PC-9 (cell line): ENCODE results near the gene SORBS1. TPM values are rescaled to one million over a fixed set of nuclear protein-coding genes. Genes with fewer than 3 reads are reported as not detected.
A peak's percentile ranks its signal among the peaks of the same experiment; 100 is the strongest.

Experiments
- BruUV-seq: library from RNA; stranded (reverse); fragments of 400-500 nt; replicated peaks from 2 replicates; lab custom pipeline; 2021; lab: Mats Ljungman, UMichigan
- CTCF ChIA-PET: fragments of 300-600 bp; sonication (Branson Sonifier 250); formaldehyde crosslinking; loops from one replicate; lab custom pipeline; 2022; ENCODE audit warnings: antibody characterized with exemption; lab: Charles Lee
- POLR2A ChIA-PET: fragments of 300-600 bp; sonication (Branson Sonifier 250); formaldehyde crosslinking; loops from one replicate; lab custom pipeline; 2022; ENCODE audit warnings: antibody characterized with exemption; ENCODE audit not compliant: unreplicated experiment; lab: Charles Lee
- DNase-seq, 2 experiments: peaks; one replicate each; pipeline versions ENCODE4 v3.0.0 to v3.0.0-alpha.2; 2015 to 2022; ENCODE audit warnings: mixed read lengths in 1 of 2
- H2AFZ ChIP-seq: fragments of 200-600 bp; sonication (generic); 2 replicates; pipeline ENCODE4 v1.8.1; 2017; ENCODE audit warnings: antibody characterized with exemption
- H3F3A ChIP-seq: fragments of 200-600 bp; sonication (generic); 2 replicates; pipeline ENCODE4 v1.8.1; 2017; ENCODE audit warnings: antibody characterized with exemption, mild to moderate bottlenecking, low read depth; ENCODE audit not compliant: insufficient read depth
- H3K27ac ChIP-seq: fragments of 200-600 bp; sonication (generic); 2 replicates; pipeline ENCODE4 v1.6.1; 2016; ENCODE audit warnings: mixed run types
- H3K27me3 ChIP-seq: fragments of 200-600 bp; sonication (generic); 2 replicates; pipeline ENCODE4 v1.6.1; 2016; ENCODE audit warnings: low read depth, mixed run types; ENCODE audit not compliant: insufficient read depth
- H3K36me3 ChIP-seq: fragments of 200-600 bp; sonication (generic); 2 replicates; pipeline ENCODE4 v1.6.1; 2016; ENCODE audit warnings: low read depth, mixed run types
- H3K4me1 ChIP-seq: fragments of 200-600 bp; sonication (generic); replicated peaks from 2 replicates; pipeline ENCODE4 v1.6.1; 2016; ENCODE audit warnings: mixed run types; ENCODE audit not compliant: insufficient read depth
- H3K4me2 ChIP-seq: fragments of 200-600 bp; sonication (generic); 2 replicates; pipeline ENCODE4 v1.6.1; 2017; ENCODE audit warnings: mixed run types
- H3K4me3 ChIP-seq: fragments of 200-600 bp; sonication (generic); 2 replicates; pipeline ENCODE4 v1.6.1; 2016; ENCODE audit warnings: mixed run types
- H3K79me2 ChIP-seq: fragments of 200-600 bp; sonication (generic); 2 replicates; pipeline ENCODE4 v1.6.1; 2017; ENCODE audit warnings: low read depth, mixed run types
- H3K9me2 ChIP-seq: fragments of 200-600 bp; sonication (generic); 2 replicates; pipeline ENCODE4 v1.8.1; 2017; ENCODE audit warnings: mild to moderate bottlenecking; ENCODE audit not compliant: insufficient read depth
- H3K9me3 ChIP-seq: fragments of 200-600 bp; sonication (generic); 2 replicates; pipeline ENCODE4 v1.8.1; 2016; ENCODE audit warnings: low read depth; ENCODE audit not compliant: insufficient read depth
- H4K20me1 ChIP-seq: fragments of 200-600 bp; sonication (generic); 2 replicates; pipeline ENCODE4 v1.8.1; 2017; ENCODE audit not compliant: insufficient read depth
- EZH2 ChIP-seq: fragments of 200-600 bp; sonication (generic); IDR thresholded peaks from 2 replicates; pipeline ENCODE4 v1.8.0; 2017; ENCODE audit warnings: antibody characterized with exemption, low read depth
- intact Hi-C: fragments of 100-400 bp; cut with micrococcal nuclease; formaldehyde crosslinking; loops from one replicate; pipeline ENCODE4 v1.10.0; 2022; ENCODE audit not compliant: unreplicated experiment
- total RNA-seq: library from RNA; stranded (reverse); gene quantifications from 2 replicates; pipeline ENCODE4 v1.2.3, GENCODE V29; 2021
- TF ChIP-seq, protein P1 (sequence below): fragments of 200-600 bp; sonication (generic); conservative IDR thresholded peaks from 2 replicates; pipeline ENCODE4 v1.6.1; 2017; ENCODE audit warnings: mixed run types, antibody characterized with exemption, mild to moderate bottlenecking, moderate library complexity

The SORBS1 gene
- total RNA-seq, 1 experiment from 2014 or later = 5.0 TPM

DNA sequence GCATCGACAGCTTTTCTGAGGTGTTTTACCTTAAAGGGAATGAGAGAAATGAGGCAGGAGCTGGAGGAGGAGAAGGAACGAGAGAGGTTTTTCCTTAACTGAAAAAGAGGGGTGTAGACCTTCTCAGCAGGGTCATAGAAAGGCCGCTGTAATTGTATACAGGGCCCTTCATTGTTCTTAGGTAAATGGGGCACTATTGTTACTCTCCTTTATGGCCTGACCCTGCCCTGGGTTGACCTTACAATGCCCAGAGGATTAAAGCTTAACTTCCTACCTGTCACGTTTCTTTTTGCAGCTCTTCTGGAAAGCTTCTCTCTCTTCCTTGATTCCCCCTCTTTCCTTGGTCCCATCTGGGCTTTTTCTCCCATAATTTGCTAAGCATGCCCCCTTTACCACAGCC is 256.7 kb downstream of the SORBS1 start:
- intact Hi-C loops = no loop called here
- POLR2A ChIA-PET = no interaction called here
- Histone ChIP-seq H3F3A (peaks cover 17% of the 10 kb centered on the region; the same call in 1 of the 2 replicates), H3K27me3 (no peaks in the 10 kb centered on the region), H3K4me1 (peaks cover 32% of the 10 kb centered on the region), H3K9me2 (no peaks in the 10 kb centered on the region), H4K20me1 (no peaks in the 10 kb centered on the region), H3K9me3 (no peaks in the 10 kb centered on the region), H3K27ac (no peak overlapping the region), H2AFZ (no peak overlapping the region), H3K79me2 (no peaks in the 10 kb centered on the region), H3K36me3 (no peaks in the 10 kb centered on the region), H3K4me2 (peak overlapping the region; percentile 6; the same call in 1 of the 2 replicates), H3K4me3 (no peak overlapping the region)
- BruUV-seq = no TSS peak
- DNase-seq = no peak
- no peak for TF ChIP-seq EZH2
- TF ChIP-seq, protein P1, sequence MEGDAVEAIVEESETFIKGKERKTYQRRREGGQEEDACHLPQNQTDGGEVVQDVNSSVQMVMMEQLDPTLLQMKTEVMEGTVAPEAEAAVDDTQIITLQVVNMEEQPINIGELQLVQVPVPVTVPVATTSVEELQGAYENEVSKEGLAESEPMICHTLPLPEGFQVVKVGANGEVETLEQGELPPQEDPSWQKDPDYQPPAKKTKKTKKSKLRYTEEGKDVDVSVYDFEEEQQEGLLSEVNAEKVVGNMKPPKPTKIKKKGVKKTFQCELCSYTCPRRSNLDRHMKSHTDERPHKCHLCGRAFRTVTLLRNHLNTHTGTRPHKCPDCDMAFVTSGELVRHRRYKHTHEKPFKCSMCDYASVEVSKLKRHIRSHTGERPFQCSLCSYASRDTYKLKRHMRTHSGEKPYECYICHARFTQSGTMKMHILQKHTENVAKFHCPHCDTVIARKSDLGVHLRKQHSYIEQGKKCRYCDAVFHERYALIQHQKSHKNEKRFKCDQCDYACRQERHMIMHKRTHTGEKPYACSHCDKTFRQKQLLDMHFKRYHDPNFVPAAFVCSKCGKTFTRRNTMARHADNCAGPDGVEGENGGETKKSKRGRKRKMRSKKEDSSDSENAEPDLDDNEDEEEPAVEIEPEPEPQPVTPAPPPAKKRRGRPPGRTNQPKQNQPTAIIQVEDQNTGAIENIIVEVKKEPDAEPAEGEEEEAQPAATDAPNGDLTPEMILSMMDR = no peak
- CTCF ChIA-PET = no interaction called here

DNA sequence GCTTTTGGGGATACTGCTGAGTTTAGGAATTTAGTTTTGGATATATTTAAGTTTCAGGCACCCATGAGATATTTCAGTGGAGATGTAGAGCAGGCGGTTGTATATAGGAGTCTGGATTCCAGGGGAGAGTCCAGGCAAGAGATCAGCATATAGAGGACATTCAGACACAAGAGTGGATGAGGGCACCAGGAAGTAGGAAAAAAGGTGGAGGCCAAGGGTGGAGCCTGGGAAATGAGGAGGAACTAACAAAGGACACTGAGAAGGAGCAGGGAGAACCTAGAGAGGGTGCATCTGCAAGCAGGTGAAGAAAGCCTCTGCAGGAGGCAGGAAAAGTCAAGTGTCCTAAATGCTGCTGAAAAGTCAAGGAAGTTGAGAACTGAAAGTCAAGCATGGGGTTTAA is 257.2 kb downstream of the SORBS1 start:
- Histone ChIP-seq H3K9me3 (no peaks in the 10 kb centered on the region), H3K9me2 (no peaks in the 10 kb centered on the region), H3F3A (peaks cover 12% of the 10 kb centered on the region; the same call in 1 of the 2 replicates), H3K79me2 (no peaks in the 10 kb centered on the region), H3K4me3 (no peak overlapping the region), H4K20me1 (no peaks in the 10 kb centered on the region), H2AFZ (no peak overlapping the region), H3K27me3 (no peaks in the 10 kb centered on the region), H3K27ac (no peak overlapping the region), H3K36me3 (no peaks in the 10 kb centered on the region), H3K4me2 (no peak overlapping the region), H3K4me1 (peaks cover 27% of the 10 kb centered on the region)
- TF ChIP-seq, protein P1 = no peak
- TF ChIP-seq EZH2 = no peak
- BruUV-seq = no TSS peak
- POLR2A ChIA-PET = no interaction called here
- no peak for DNase-seq
- CTCF ChIA-PET = no interaction called here
- intact Hi-C loops = no loop called here

DNA sequence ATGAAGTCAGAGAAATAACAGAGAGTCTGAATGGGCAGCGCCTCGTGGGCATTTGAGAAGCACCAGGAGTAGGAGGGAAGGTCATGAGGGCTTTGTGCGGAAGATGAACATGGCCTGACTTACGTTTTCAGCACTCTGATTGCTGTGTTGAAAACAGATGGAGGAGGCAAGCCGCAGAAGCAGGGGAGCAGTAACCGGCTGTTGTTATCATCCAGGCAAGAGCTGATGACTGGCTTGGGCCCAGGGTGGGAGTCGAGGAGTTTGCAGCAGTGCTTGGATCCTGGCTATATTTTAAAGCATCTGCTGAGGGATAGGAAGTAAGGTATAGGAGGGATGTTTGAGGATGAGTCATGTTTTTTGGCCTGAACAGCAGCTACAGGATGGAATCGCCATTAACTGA is 257.6 kb downstream of the SORBS1 start:
- no peaks in the 10 kb centered on the region for H3K79me2 ChIP-seq
- H2AFZ ChIP-seq = no peak overlapping the region
- H3K9me2 ChIP-seq = no peaks in the 10 kb centered on the region
- ChIA-PET CTCF (no interaction called here), POLR2A (no interaction called here)
- TF ChIP-seq, protein P1 = no peak
- TF ChIP-seq EZH2 = no peak
- H3K4me2 ChIP-seq = no peak overlapping the region
- no peak for DNase-seq
- BruUV-seq = no TSS peak
- no peaks in the 10 kb centered on the region for H3K36me3 ChIP-seq
- intact Hi-C loops = no loop called here
- H4K20me1 ChIP-seq = no peaks in the 10 kb centered on the region
- H3K4me3 ChIP-seq = no peak overlapping the region
- H3F3A ChIP-seq = 0 out of 2 replicates have a peak, but pooled peaks cover 10% of the 10 kb centered on the region
- H3K27ac ChIP-seq = no peak overlapping the region
- H3K27me3 ChIP-seq = no peaks in the 10 kb centered on the region
- no peaks in the 10 kb centered on the region for H3K9me3 ChIP-seq
- H3K4me1 ChIP-seq = peaks cover 23% of the 10 kb centered on the region
